ENCODE data around the gene GALNT9.
"Not testable (repeated sequence)": the region's sequence is repeated elsewhere in the genome, so short reads cannot be mapped to it uniquely, and the experiment has no call there.

Gene GALNT9

GRCh38 chr12:132207083-132207775, 122.2 kb downstream of the GALNT9 start:
- no peak for DNase-seq

- DNase-seq: no peak
Measured at GRCh38 chr12:132206046-132206434, 123.3 kb downstream of the GALNT9 start.

- DNase-seq: no peak
Measured at GRCh38 chr12:132205271-132206045, 123.9 kb downstream of the GALNT9 start.

- no peak for DNase-seq
Measured at GRCh38 chr12:132204793-132205270, 124.6 kb downstream of the GALNT9 start.

GRCh38 chr12:132204063-132204792, 125.2 kb downstream of the GALNT9 start:
- no peak for DNase-seq

- DNase-seq: no peak
Measured at GRCh38 chr12:132202929-132203721, 126.3 kb downstream of the GALNT9 start.

GRCh38 chr12:132201391-132202120, 127.8 kb downstream of the GALNT9 start:
- DNase-seq: no peak

- DNase-seq: no peak
Measured at GRCh38 chr12:132200800-132201199, 128.6 kb downstream of the GALNT9 start.

- DNase-seq: no peak
Measured at GRCh38 chr12:132199526-132200319, 129.7 kb downstream of the GALNT9 start.

GRCh38 chr12:132199101-132199500, 130.3 kb downstream of the GALNT9 start:
- no peak for DNase-seq

GRCh38 chr12:132197581-132198354, 131.6 kb downstream of the GALNT9 start:
- no peak for DNase-seq

GRCh38 chr12:132196873-132197390, 132.5 kb downstream of the GALNT9 start:
- DNase-seq: no peak

- peak; percentile 44 for DNase-seq
Measured at GRCh38 chr12:132196038-132196872, 133.1 kb downstream of the GALNT9 start.

- not testable (repeated sequence) for DNase-seq
Measured at GRCh38 chr12:132195242-132195641, 134.1 kb downstream of the GALNT9 start.

- DNase-seq: no peak
Measured at GRCh38 chr12:132194556-132194955, 134.8 kb downstream of the GALNT9 start.

- DNase-seq: no peak
Measured at GRCh38 chr12:132194056-132194455, 135.3 kb downstream of the GALNT9 start.

GRCh38 chr12:132191715-132192553, 137.5 kb downstream of the GALNT9 start:
- DNase-seq: no peak
